Measurements from ENCODE around the gene ERCC8.
A peak's percentile ranks its signal among the peaks of the same experiment; 100 is the strongest.
"Not testable (repeated sequence)": the region's sequence is repeated elsewhere in the genome, so short reads cannot be mapped to it uniquely, and the experiment has no call there.

The ERCC8 gene

DNA sequence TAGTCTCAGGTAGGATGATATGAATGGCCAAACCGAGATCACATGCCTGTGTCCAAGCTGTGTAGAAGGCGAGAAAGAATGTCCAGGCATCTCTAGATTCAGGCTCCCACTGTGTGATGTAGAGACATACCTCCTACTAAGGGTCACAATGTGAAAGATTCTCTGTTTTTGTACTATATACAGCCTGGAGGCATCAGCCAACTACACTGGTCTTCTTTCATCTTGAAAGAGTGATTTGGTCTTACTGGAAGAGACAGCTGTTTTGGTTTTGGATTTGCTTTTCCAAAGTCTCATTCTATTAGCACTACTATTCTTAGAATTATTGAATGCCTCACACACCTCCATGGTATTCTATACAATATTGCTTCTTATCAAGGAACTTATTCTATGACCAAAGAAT lies 26.4 kb downstream of the ERCC8 start:
- DNase-seq (ENCODE audit: low read depth in 1 of 2, low spot score in 1 of 2) = no peak

DNA sequence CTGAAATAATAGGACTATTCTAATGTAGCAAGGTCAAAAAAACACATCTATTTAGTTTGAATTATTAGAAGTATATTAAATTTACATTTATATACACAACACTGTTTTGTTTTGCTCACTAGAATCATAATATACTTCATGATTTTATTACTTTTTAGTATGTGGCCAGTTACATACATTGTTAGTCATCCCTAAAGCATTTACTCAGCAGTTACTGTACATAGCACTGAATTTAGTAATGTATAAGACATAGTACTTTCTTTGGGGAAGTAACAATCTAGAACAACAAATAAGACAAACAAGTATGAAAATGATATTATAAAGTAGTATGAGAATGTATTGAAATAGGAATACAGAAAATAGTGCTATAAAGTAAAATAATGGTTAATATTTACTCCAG lies 28.2 kb downstream of the ERCC8 start:
- DNase-seq (ENCODE audit: low read depth in 1 of 2, low spot score in 1 of 2) = no peak

DNA sequence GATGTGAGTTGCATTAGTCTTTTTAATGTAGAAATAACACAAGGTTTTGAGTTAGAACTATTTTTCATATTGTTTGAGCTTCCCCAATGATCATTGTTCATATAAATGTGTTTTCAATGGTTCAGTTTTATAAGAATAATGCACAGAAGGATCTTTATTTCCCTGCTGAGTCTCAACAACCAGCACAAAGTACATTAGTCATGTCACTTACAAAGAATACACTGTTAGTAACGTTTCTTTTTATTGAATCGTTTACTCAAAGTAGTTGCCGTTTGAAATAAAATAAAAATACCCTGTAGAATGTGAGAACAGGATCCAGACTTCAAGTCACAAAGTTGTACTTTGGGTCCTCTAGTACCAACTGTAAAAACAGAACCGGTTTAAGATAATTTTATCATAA lies 41.5 kb downstream of the ERCC8 start:
- DNase-seq (ENCODE audit: low read depth in 1 of 2, low spot score in 1 of 2) = no peak

GRCh38 chr5:60896991-60897390 lies 47.9 kb downstream of the ERCC8 start:
- no peak for DNase-seq (ENCODE audit: low read depth in 1 of 2, low spot score in 1 of 2)

DNA sequence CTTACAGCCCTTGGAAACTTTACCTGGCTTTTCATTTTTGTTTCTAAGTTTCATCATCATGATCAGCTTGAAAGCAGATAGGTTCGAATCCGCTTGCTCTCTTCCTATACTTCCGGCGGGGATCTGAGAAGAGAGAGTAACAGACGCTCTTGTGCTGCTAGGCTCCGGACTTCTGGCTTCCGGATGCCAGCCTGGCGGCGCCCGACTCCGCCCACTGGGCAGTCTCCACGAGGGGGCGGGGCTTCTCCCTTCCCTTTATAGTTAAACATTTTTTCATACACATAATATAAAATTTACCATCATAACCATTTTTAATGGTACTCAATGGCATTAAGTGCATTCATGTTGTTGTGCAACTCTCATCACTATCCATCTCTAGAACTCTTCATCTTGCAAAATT lies 51.3 kb downstream of the ERCC8 start:
- no peak for DNase-seq (ENCODE audit: low read depth in 1 of 2, low spot score in 1 of 2)

GRCh38 chr5:60891667-60892066 lies 53.2 kb downstream of the ERCC8 start:
- no peak for DNase-seq (ENCODE audit: low read depth in 1 of 2, low spot score in 1 of 2)

GRCh38 chr5:60888359-60889061 lies 56.4 kb downstream of the ERCC8 start:
- DNase-seq (ENCODE audit: low read depth in 1 of 2, low spot score in 1 of 2) = no peak

DNA sequence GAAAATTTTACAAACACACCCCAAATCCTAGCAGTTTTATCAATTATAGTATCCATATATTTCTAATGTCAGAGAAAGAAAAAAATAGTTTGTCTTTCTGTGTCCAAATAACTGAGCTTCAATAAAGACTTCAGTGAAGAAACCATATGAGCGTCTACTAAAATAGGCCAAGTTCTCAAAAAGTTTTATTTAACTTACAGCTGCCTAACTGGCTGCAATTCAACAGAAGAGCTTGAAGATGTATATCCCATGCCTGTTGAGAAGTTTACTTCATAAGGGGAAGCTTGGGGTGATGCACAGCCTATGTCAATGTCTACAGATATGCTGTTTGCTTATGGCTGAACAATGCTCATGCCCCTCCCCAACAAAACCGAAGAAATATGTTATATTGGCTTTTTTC lies 57.1 kb downstream of the ERCC8 start:
- no peak for DNase-seq (ENCODE audit: low read depth in 1 of 2, low spot score in 1 of 2)

- DNase-seq (ENCODE audit: low read depth in 1 of 2, low spot score in 1 of 2) = no peak
These were observed 57.8 kb downstream of the ERCC8 start for GRCh38 chr5:60887096-60887495.

- DNase-seq (ENCODE audit: low read depth in 1 of 2, low spot score in 1 of 2) = no peak
These were observed 58.7 kb downstream of the ERCC8 start for GRCh38 chr5:60886158-60886557.

- DNase-seq (ENCODE audit: low read depth in 1 of 2, low spot score in 1 of 2) = no peak
These were observed 61.6 kb downstream of the ERCC8 start for GRCh38 chr5:60883229-60883628.

- DNase-seq (ENCODE audit: low read depth in 1 of 2, low spot score in 1 of 2) = no peak
These were observed 72.0 kb downstream of the ERCC8 start for GRCh38 chr5:60872892-60873291.

- no peak for DNase-seq (ENCODE audit: low read depth in 1 of 2, low spot score in 1 of 2)
These were observed 74.0 kb downstream of the ERCC8 start for GRCh38 chr5:60870857-60871256.

GRCh38 chr5:60860572-60860971 lies 84.3 kb downstream of the ERCC8 start:
- DNase-seq (ENCODE audit: low read depth in 1 of 2, low spot score in 1 of 2) = not testable (repeated sequence)

GRCh38 chr5:60856066-60856465 lies 88.8 kb downstream of the ERCC8 start:
- no peak for DNase-seq (ENCODE audit: low read depth in 1 of 2, low spot score in 1 of 2)

DNA sequence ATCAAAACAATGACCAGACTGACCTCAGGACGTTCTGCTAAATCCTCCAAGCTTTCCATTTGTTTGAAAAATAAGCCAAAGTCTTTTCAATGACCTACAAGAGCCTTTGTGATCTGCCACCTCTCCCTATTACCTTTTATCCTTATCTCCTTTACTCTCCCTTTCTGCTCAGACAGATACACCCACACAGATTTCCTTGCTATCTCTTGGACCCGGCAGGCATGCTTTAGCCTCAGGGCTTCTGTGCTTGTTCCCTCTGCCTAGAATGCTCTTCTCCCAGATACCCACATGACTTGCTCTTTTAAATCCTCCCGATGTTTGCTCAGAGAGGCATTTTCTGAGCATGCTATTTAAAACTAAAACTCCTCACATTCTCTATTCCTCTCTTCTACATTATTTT lies 91.9 kb downstream of the ERCC8 start:
- DNase-seq (ENCODE audit: low read depth in 1 of 2, low spot score in 1 of 2) = no peak

DNA sequence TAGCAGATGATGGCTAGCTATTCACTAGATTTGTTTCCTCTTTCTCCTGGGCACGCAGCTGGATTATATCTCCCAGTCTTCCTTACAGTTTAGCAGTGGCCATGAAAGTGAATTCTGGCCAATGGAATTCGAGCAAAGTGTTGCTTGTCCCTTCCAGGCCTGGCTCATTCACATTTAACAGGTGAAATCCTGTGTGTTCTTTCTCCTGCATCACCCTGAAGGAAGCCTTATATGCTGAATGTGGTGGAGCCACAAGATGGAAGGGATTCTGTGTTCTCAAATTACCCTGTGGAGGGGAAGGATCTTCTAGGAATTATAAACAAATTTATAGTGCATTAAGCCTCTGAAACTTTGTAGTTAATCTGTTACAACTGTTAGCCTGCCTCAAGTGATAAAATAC lies 92.6 kb downstream of the ERCC8 start:
- no peak for DNase-seq (ENCODE audit: low read depth in 1 of 2, low spot score in 1 of 2)

GRCh38 chr5:60851626-60852025 lies 93.2 kb downstream of the ERCC8 start:
- DNase-seq (ENCODE audit: low read depth in 1 of 2, low spot score in 1 of 2) = no peak

GRCh38 chr5:60846298-60846697 lies 98.6 kb downstream of the ERCC8 start:
- DNase-seq (ENCODE audit: low read depth in 1 of 2, low spot score in 1 of 2) = no peak

DNA sequence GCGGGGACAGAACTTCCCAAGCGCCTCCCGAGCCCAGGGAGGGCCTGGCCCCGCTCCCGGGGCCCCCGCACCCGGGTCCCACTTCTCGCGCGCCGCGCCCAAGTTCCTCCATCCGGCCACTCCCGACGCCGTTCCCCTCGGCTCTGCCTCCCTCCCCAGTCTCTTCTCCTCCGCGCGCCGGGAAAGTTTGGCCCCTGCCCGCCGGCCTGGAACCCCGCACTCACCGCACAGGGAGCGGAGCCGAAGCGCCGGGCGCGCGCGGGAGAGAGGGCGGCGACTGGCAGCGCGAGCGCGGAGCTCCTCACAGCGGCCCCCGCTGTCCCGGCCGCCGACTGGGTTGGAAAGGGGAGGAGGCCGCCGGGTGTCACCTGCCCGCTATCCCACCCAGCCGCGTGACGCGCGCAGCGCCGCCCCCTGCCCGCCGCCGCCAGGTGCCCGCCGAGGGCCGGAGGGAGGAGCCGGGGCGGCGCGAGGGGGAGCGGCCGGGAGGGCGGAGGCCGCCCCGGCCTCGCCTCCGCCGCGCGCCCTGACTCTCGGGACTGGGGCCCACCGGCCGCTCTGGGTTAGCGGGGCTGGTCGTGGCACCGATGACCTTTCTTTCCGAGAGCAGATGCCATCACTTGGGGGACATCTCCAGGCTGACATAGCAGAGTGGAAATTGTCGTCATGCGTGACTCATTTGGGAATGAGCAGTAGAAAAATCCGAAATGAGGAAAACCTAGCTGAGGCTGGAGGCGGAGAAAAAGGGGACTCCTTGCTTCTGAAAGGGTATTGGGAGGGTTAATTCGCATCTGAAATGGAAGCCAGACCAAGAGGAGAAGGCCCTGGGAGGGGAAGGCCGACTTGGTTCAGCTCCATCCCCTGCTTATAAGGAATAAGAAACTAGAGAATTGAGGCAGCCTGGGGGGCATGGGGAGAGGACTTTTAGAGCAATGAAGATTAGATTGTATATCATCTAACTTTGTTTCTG lies 100.6 kb downstream of the ERCC8 start, which contains the start of gene ELOVL7:
ELOVL7 (minus strand) TSS at position 334 of the 970 bp plus-strand sequence. CDS start 56,872 bp downstream, outside the sequence.
- DNase-seq (ENCODE audit: low read depth in 1 of 2, low spot score in 1 of 2) = peak in 1 of 2 donors; percentile 1

DNA sequence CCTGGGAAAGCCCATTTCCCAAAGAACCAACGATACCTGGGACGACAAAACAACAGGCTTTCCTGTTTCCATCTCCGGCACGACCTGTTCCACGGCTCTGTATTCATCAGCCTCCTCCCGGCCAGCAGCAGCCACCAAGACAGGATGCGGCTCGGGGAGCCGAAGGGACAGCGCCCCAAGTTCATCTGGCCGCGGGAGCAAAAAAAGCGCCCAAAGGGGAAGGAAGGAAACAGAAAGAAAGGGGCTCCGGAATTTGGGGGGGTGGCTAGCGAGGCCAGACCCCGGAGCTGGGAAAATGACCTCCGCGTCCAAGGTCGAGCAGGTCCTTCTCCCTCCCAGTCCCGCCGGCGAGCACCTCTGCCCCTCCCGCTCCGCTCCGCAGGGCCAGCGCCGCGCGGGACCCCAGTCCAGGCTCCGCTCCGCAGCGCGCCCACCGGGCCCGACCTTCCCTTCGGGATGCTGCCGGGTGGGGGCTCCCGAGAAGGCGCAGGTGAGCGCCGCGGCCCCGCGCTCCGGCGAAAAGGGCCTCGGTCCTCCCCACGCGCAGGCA lies 101.4 kb downstream of the ERCC8 start:
- no peak for DNase-seq (ENCODE audit: low read depth in 1 of 2, low spot score in 1 of 2)

- no peak for DNase-seq (ENCODE audit: low read depth in 1 of 2, low spot score in 1 of 2)
These were observed 101.9 kb downstream of the ERCC8 start for GRCh38 chr5:60842871-60843385.

Data from activated T-helper 1 cell treated with anti-CD3 and anti-CD28 coated beads, Interleukin-2, amount 50 U/mL, for 16 hours (primary cell).